B cell (primary cell): ENCODE measurements around the gene NFE2L1. TPM values are rescaled to one million over a fixed set of nuclear protein-coding genes. Genes with fewer than 3 reads are reported as not detected.

Experiments used
- ATAC-seq: fragments of 200-7000 bp; cut with Tn5 transposase; one replicate; pipeline ENCODE4 v1.10.0; 2021; ENCODE audit warnings: low read depth, mild to moderate bottlenecking, moderate number of reproducible peaks, moderate library complexity
- CTCF ChIA-PET: fragments of 350-600 bp; sonication (Branson Sonifier 250); formaldehyde crosslinking; loops from one replicate; lab custom pipeline; 2021; ENCODE audit warnings: antibody characterized with exemption, inconsistent platforms; lab: Charles Lee
- POLR2A ChIA-PET: fragments of 350-600 bp; sonication (Branson Sonifier 250); formaldehyde crosslinking; loops from one replicate; lab custom pipeline; 2021; ENCODE audit warnings: antibody characterized with exemption; lab: Charles Lee
- DNase-seq: peaks from one replicate; pipeline ENCODE4 v3.0.0; 2013
- H2AFZ ChIP-seq: 2 replicates; pipeline ENCODE4 v1.6.1; 2012; ENCODE audit warnings: mild to moderate bottlenecking, low read depth, low read length; ENCODE audit not compliant: insufficient read depth, poor library complexity, severe bottlenecking
- H3K27ac ChIP-seq, 2 donors: 1 replicate in 1 of 2; 2 replicates in 1 of 2; pipeline ENCODE4 v1.5.1; 2012 to 2013; ENCODE audit warnings: low read length in 2 of 2, mild to moderate bottlenecking in 2 of 2, moderate library complexity in 1 of 2
- H3K27me3 ChIP-seq, 4 experiments: fragments of 200-600 bp in 1 of 4; sonication (generic) in 1 of 4; replicated peaks in 1 of 4; 1 replicate in 2 of 4; 2 replicates in 2 of 4; pipeline versions ENCODE4 v1.6.1 to v1.7.0; 2013 to 2016; ENCODE audit warnings: low read length in 3 of 4, mild to moderate bottlenecking in 2 of 4, mixed read lengths in 1 of 4, moderate library complexity in 1 of 4; ENCODE audit not compliant: insufficient read depth in 4 of 4, control insufficient read depth in 3 of 4; ENCODE audit errors: control extremely low read depth in 1 of 4
- H3K36me3 ChIP-seq, 2 experiments: replicated peaks in 1 of 2; 1 replicate in 1 of 2; 2 replicates in 1 of 2; pipeline versions ENCODE4 v1.6.1 to v1.7.1; 2013; ENCODE audit warnings: low read length in 1 of 2; ENCODE audit not compliant: insufficient read depth in 2 of 2, control insufficient read depth in 1 of 2; ENCODE audit errors: control extremely low read depth in 1 of 2, extremely low read depth in 1 of 2
- H3K4me1 ChIP-seq, 2 donors: fragments of 200-600 bp in 1 of 2; sonication (generic) in 1 of 2; 1 replicate in 1 of 2; 2 replicates in 1 of 2; pipeline versions ENCODE4 v1.5.1 to v1.6.1; 2013 to 2017; ENCODE audit warnings: low read length in 2 of 2; ENCODE audit not compliant: control insufficient read depth in 2 of 2, insufficient read depth in 2 of 2
- H3K4me2 ChIP-seq: replicated peaks from 2 replicates; pipeline ENCODE3; 2012; ENCODE audit warnings: mild to moderate bottlenecking, low read depth, low read length; ENCODE audit not compliant: poor library complexity, severe bottlenecking
- H3K4me3 ChIP-seq, 5 experiments: fragments of 200-600 bp in 1 of 5; sonication (generic) in 1 of 5; 1 replicate in 3 of 5; 2 replicates in 2 of 5; pipeline versions ENCODE4 v1.5.1 to v1.7.0; 2011 to 2016; ENCODE audit warnings: low read length in 4 of 5, mild to moderate bottlenecking in 4 of 5, low read depth in 2 of 5, control low read depth in 1 of 5, moderate library complexity in 1 of 5; ENCODE audit not compliant: insufficient read depth in 1 of 5; ENCODE audit errors: control extremely low read depth in 1 of 5, extremely low read depth in 1 of 5
- H3K79me2 ChIP-seq: fragments of 200-600 bp; sonication (generic); one replicate; pipeline ENCODE4 v1.6.0; 2016; ENCODE audit warnings: low read length; ENCODE audit not compliant: control insufficient read depth, insufficient read depth
- H3K9ac ChIP-seq: fragments of 200-600 bp; sonication (generic); 2 replicates; pipeline ENCODE4 v1.6.1; 2017; ENCODE audit warnings: mild to moderate bottlenecking, low read length, moderate library complexity
- H3K9me3 ChIP-seq, 3 donors: one replicate each; pipeline versions ENCODE4 v1.6.1 to v1.7.1; 2013; ENCODE audit warnings: low read length in 2 of 3; ENCODE audit not compliant: control insufficient read depth in 2 of 3, insufficient read depth in 1 of 3; ENCODE audit errors: control extremely low read depth in 1 of 3
- H4K20me1 ChIP-seq: 2 replicates; pipeline ENCODE4 v1.6.0; 2012; ENCODE audit warnings: mild to moderate bottlenecking, low read length; ENCODE audit not compliant: insufficient read depth, control insufficient read depth, poor library complexity, severe bottlenecking
- H3K27ac Mint-ChIP-seq: one replicate; pipeline ENCODE4 v1.8.0; 2021; ENCODE audit warnings: mixed read lengths
- H3K27me3 Mint-ChIP-seq: one replicate; pipeline ENCODE4 v1.8.0; 2021; ENCODE audit warnings: mixed read lengths
- H3K4me1 Mint-ChIP-seq: one replicate; pipeline ENCODE4 v1.8.0; 2021; ENCODE audit warnings: mixed read lengths
- H3K4me3 Mint-ChIP-seq: one replicate; pipeline ENCODE4 v1.8.0; 2021; ENCODE audit warnings: mixed read lengths
- H3K9me3 Mint-ChIP-seq: one replicate; pipeline ENCODE4 v1.8.0; 2022; ENCODE audit warnings: mixed read lengths; ENCODE audit not compliant: insufficient read depth
- EZH2 ChIP-seq: IDR thresholded peaks from 2 replicates; pipeline ENCODE4 v1.6.1; 2012; ENCODE audit warnings: borderline replicate concordance, low read depth, mild to moderate bottlenecking, moderate library complexity, low read length; ENCODE audit not compliant: insufficient read depth, poor library complexity, severe bottlenecking
- WGBS: methylation state at CpG from one replicate; pipeline ENCODE4 v1.1.5; 2013; ENCODE audit warnings: missing lambda C conversion rate; ENCODE audit not compliant: insufficient coverage; 5-methylcytosine and 5-hydroxymethylcytosine counted together
- intact Hi-C: fragments of 100-400 bp; cut with micrococcal nuclease; formaldehyde crosslinking; loops from one replicate; pipeline ENCODE4 v1.10.0; 2022
- polyA plus RNA-seq: library from polyadenylated mRNA; depleted of rRNA; stranded (reverse); fragments of >200 nt; gene quantifications from 2 replicates; pipeline ENCODE4 v1.2.3, GENCODE V29; 2012
- total RNA-seq, 2 donors: library from RNA; stranded (reverse); fragments of 120-200 nt in 1 of 2; gene quantifications; 1 replicate in 1 of 2; 2 replicates in 1 of 2; pipeline versions ENCODE4 v1.2.3 to v1.2.4, GENCODE V29; 2013 to 2022
- TF ChIP-seq, protein P1 (sequence below): fragments of 200-600 bp; IDR thresholded peaks from one replicate; pipeline ENCODE4 v1.8.0; 2022; ENCODE audit warnings: antibody characterized with exemption, mild to moderate bottlenecking

Gene NFE2L1
- total and polyA plus RNA-seq, 2 donors (not counting 1 experiment from before 2014, with no cell fraction given) = 25.2 to 66.4 TPM

DNA sequence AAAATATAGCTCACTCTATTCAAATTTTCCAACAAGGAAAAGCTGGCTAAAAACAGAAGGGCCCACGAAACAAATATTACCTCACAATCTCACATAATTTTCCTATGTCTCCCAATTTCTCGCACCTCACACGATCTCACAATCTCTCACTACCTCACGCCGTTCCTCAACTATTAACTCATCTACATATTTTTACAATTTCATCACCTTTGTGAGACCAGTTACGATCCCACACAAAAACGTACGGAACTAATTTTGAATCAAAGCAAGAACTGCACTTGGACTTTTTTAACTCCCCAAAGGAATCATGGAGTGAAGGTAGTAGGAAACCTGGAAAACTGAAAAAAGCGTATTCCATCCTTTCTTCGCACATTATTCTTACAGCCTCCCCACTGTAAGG is 52.0 kb downstream of the NFE2L1 start:
- CTCF ChIA-PET = interaction anchor here (1.0 to 2.9 kb wide), 5 partner anchors 11 to 73 kb away, joined by 3 to 13 read pairs (median 4); partner anchors contain the start of gene NFE2L1
- peak overlapping the region in 2 of 5 experiments; percentile 68 to 85 for H3K4me3 ChIP-seq
- no peak for DNase-seq

DNA sequence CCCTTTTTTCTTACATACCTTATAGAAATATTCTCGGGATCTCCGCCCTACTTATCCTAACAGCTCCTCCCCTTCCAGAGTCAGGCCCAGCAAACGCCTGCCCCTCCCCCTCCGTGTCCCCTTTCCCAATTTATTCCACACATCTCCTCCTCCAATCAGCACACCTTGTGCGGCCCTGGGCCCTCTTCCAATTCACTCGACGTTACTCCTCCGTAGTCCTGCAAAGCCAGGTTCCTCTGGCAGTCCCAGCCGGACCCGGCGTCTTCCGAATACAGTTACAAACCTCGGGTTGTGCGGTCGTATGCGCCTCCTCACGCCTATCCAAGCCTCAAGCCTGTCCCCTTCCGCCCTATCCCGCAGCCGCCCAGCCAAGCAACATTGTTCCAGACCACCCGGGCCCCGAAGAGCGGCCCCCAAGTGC is 52.4 kb downstream of the NFE2L1 start:
- intact Hi-C loops = loop anchor here (1.0 to 10.0 kb wide), 7 partner anchors 11 to 1094 kb away; partner anchors contain the start of genes NFE2L1 and UBE2Z

More for the DNA sequence above, 52.0 kb downstream of the NFE2L1 start:
- WGBS = 93% methylated on average over 7 of the region's 10 CpGs
- Mint-ChIP-seq H3K4me3 (peak overlapping the region; percentile 91), H3K4me1 (peaks cover 42% of the 10 kb centered on the region), H3K27me3 (no peaks in the 10 kb centered on the region), H3K9me3 (no peaks in the 10 kb centered on the region), H3K27ac (peak overlapping the region; percentile 93)
- POLR2A ChIA-PET = interaction anchor here (2.2 kb wide), 1 partner anchor 11 kb away, joined by 8 read pairs; no protein-coding TSS in a partner anchor
- intact Hi-C loops = loop anchor here (10.0 kb wide), 2 partner anchors 805 to 1095 kb away; partner anchors contain the start of gene UBE2Z
- Histone ChIP-seq H3K27ac (no peak overlapping the region), H3K9me3 (peaks cover 0 to 4% (median 4%) of the 10 kb centered on the region in 3 donors), H3K27me3 (no peaks in the 10 kb centered on the region), H3K4me2 (peak overlapping the region; percentile 84), H3K79me2 (peaks cover 60% of the 10 kb centered on the region), H4K20me1 (peaks cover 14% of the 10 kb centered on the region), H3K4me1 (peaks cover 18 to 27% of the 10 kb centered on the region in 2 donors), H2AFZ (no peak overlapping the region), H3K9ac (no peak overlapping the region), H3K36me3 (peaks cover 0 to 5% of the 10 kb centered on the region in 2 experiments)
- TF ChIP-seq EZH2 = no peak
- TF ChIP-seq, protein P1, sequence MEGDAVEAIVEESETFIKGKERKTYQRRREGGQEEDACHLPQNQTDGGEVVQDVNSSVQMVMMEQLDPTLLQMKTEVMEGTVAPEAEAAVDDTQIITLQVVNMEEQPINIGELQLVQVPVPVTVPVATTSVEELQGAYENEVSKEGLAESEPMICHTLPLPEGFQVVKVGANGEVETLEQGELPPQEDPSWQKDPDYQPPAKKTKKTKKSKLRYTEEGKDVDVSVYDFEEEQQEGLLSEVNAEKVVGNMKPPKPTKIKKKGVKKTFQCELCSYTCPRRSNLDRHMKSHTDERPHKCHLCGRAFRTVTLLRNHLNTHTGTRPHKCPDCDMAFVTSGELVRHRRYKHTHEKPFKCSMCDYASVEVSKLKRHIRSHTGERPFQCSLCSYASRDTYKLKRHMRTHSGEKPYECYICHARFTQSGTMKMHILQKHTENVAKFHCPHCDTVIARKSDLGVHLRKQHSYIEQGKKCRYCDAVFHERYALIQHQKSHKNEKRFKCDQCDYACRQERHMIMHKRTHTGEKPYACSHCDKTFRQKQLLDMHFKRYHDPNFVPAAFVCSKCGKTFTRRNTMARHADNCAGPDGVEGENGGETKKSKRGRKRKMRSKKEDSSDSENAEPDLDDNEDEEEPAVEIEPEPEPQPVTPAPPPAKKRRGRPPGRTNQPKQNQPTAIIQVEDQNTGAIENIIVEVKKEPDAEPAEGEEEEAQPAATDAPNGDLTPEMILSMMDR = no peak
- no peak for ATAC-seq

More for the DNA sequence above, 52.4 kb downstream of the NFE2L1 start:
- no peak for ATAC-seq
- H3K36me3 ChIP-seq = peaks cover 0 to 5% of the 10 kb centered on the region in 2 experiments
- no peaks in the 10 kb centered on the region for H3K27me3 ChIP-seq
- no peaks in the 10 kb centered on the region for H3K27me3 Mint-ChIP-seq
- peak overlapping the region; percentile 74 for H3K9ac ChIP-seq
- no peaks in the 10 kb centered on the region for H3K9me3 Mint-ChIP-seq
- H3K9me3 ChIP-seq = peaks cover 0 to 4% (median 4%) of the 10 kb centered on the region in 3 donors
- H3K27ac Mint-ChIP-seq = peak overlapping the region; percentile 93
- 2% methylated on average over 23 of the region's 23 CpGs for WGBS
- H3K4me1 ChIP-seq = peaks cover 18 to 27% of the 10 kb centered on the region in 2 donors
- CTCF ChIA-PET = interaction anchor here (0.9 to 2.9 kb wide), 5 partner anchors 11 to 64 kb away, joined by 3 to 13 read pairs (median 4); partner anchors contain the start of gene NFE2L1
- H3K79me2 ChIP-seq = peaks cover 56% of the 10 kb centered on the region
- peak overlapping the region; percentile 94 for H2AFZ ChIP-seq
- peak overlapping the region in 4 of 5 experiments; percentile 68 to 85 (median 77) for H3K4me3 ChIP-seq
- peaks cover 42% of the 10 kb centered on the region for H3K4me1 Mint-ChIP-seq
- peak overlapping the region; percentile 91 for H3K4me3 Mint-ChIP-seq
- no peak for TF ChIP-seq EZH2
- TF ChIP-seq, protein P1 = no peak
- peak overlapping the region; percentile 84 for H3K4me2 ChIP-seq
- POLR2A ChIA-PET = interaction anchor here (2.2 kb wide), 1 partner anchor 11 kb away, joined by 8 read pairs; no protein-coding TSS in a partner anchor
- H4K20me1 ChIP-seq = peaks cover 14% of the 10 kb centered on the region
- no peak for DNase-seq
- H3K27ac ChIP-seq = peak overlapping the region in 1 of 2 donors; percentile 76
